GM10248 (cell line): ENCODE measurements around the gene KRTAP9-1.
"Not testable (repeated sequence)": the region's sequence is repeated elsewhere in the genome, so short reads cannot be mapped to it uniquely, and the experiment has no call there.

Experiments
- CTCF ChIA-PET: fragments of 300-600 bp; sonication (Branson Sonifier 250); formaldehyde crosslinking; extraction: SDS; loops from one replicate; lab custom pipeline; 2021; ENCODE audit warnings: antibody characterized with exemption; lab: Yijun Ruan, JAX
- POLR2A ChIA-PET: fragments of 350-650 bp; sonication (Branson Sonifier 250); formaldehyde crosslinking; extraction: SDS; loops from one replicate; lab custom pipeline; 2020; ENCODE audit warnings: antibody characterized with exemption; lab: Yijun Ruan, JAX
- DNase-seq: peaks from one replicate; pipeline ENCODE4 v3.0.0; 2012; ENCODE audit errors: extremely low spot score
- CTCF ChIP-seq: IDR thresholded peaks from 2 replicates; pipeline ENCODE4 v1.5.1; 2012; ENCODE audit warnings: mild to moderate bottlenecking, low read depth; ENCODE audit errors: extremely low read depth, missing control alignments, control extremely low read depth

Gene KRTAP9-1

GRCh38 chr17:41149652-41149985, 40.1 kb upstream of the KRTAP9-1 start, which contains the start of gene KRTAP4-5:
TSS of gene KRTAP4-5 (minus strand) at chr17:41149825. CDS start at chr17:41149767, 58 bp downstream.
- CTCF ChIA-PET: no interaction called here
- DNase-seq: no peak
- no peak for TF ChIP-seq CTCF
- POLR2A ChIA-PET: interaction anchor here (0.6 kb wide), 1 partner anchor 251 kb away, joined by 6 read pairs; no protein-coding TSS in a partner anchor

GRCh38 chr17:41150026-41150425, 39.7 kb upstream of the KRTAP9-1 start:
- ChIA-PET POLR2A (no interaction called here), CTCF (no interaction called here)

GRCh38 chr17:41151525-41151924, 38.2 kb upstream of the KRTAP9-1 start:
- ChIA-PET CTCF (no interaction called here), POLR2A (no interaction called here)
- no peak for TF ChIP-seq CTCF
- no peak for DNase-seq

More at GRCh38 chr17:41150026-41150425, 39.7 kb upstream of the KRTAP9-1 start:
- no peak for DNase-seq
- TF ChIP-seq CTCF: no peak

GRCh38 chr17:41153856-41154255, 35.8 kb upstream of the KRTAP9-1 start:
- POLR2A ChIA-PET: no interaction called here
- CTCF ChIA-PET: no interaction called here

GRCh38 chr17:41160190-41160589, 29.5 kb upstream of the KRTAP9-1 start:
- CTCF ChIA-PET, DNase-seq, POLR2A ChIA-PET: not testable (repeated sequence)

More at GRCh38 chr17:41153856-41154255, 35.8 kb upstream of the KRTAP9-1 start:
- no peak for TF ChIP-seq CTCF
- no peak for DNase-seq

- ChIA-PET POLR2A (no interaction called here), CTCF (no interaction called here)
- no peak for DNase-seq
- no peak for TF ChIP-seq CTCF
Observed at GRCh38 chr17:41160648-41161047, 29.0 kb upstream of the KRTAP9-1 start, which contains the start of gene KRTAP4-4. TSS of gene KRTAP4-4 (minus strand) at chr17:41160748. CDS start at chr17:41160691, 57 bp downstream.

GRCh38 chr17:41163828-41164227, 25.9 kb upstream of the KRTAP9-1 start:
- ChIA-PET POLR2A (no interaction called here), CTCF (no interaction called here)
- no peak for TF ChIP-seq CTCF
- DNase-seq: no peak
